Common myeloid progenitor, CD34-positive (primary cell): ENCODE measurements around the gene YWHAQ. TPM values are rescaled to one million over a fixed set of nuclear protein-coding genes. Genes with fewer than 3 reads are reported as not detected.

ENCODE experiments used
- CTCF ChIA-PET: fragments of 350-600 bp; sonication (Branson Sonifier 250); formaldehyde crosslinking; loops from one replicate; lab custom pipeline; 2021; ENCODE audit warnings: antibody characterized with exemption; lab: Charles Lee
- POLR2A ChIA-PET: fragments of 350-600 bp; sonication (Branson Sonifier 250); formaldehyde crosslinking; loops from one replicate; lab custom pipeline; 2021; ENCODE audit warnings: antibody characterized with exemption; lab: Charles Lee
- DNase-seq, 3 donors: peaks; one replicate each; pipeline versions ENCODE4 v3.0.0 to v3.0.0-alpha.2; 2013
- H3K27ac ChIP-seq, 2 experiments: 1 replicate in 1 of 2; 2 replicates in 1 of 2; pipeline ENCODE4 v1.7.0; 2013; ENCODE audit warnings: inconsistent platforms in 2 of 2, low read length in 2 of 2, mild to moderate bottlenecking in 2 of 2, low read depth in 1 of 2, moderate library complexity in 1 of 2; ENCODE audit not compliant: severe bottlenecking in 2 of 2, insufficient read depth in 1 of 2, poor library complexity in 1 of 2
- H3K27me3 ChIP-seq, 5 experiments: replicated peaks in 2 of 5; 1 replicate in 3 of 5; 2 replicates in 2 of 5; pipeline versions ENCODE4 v1.6.1 to v1.7.0; 2013; ENCODE audit warnings: low read length in 4 of 5, mild to moderate bottlenecking in 2 of 5, moderate library complexity in 2 of 5, inconsistent platforms in 1 of 5; ENCODE audit not compliant: insufficient read depth in 5 of 5, control insufficient read depth in 4 of 5
- H3K36me3 ChIP-seq, 4 experiments: 1 replicate in 2 of 4; 2 replicates in 2 of 4; pipeline versions ENCODE4 v1.6.1 to v1.7.0; 2013; ENCODE audit warnings: low read length in 3 of 4, control low read depth in 1 of 4, mild to moderate bottlenecking in 1 of 4; ENCODE audit not compliant: control insufficient read depth in 4 of 4, insufficient read depth in 4 of 4
- H3K4me1 ChIP-seq, 4 experiments: 1 replicate in 3 of 4; 2 replicates in 1 of 4; pipeline versions ENCODE4 v1.6.1 to v1.7.1; 2013; ENCODE audit warnings: low read length in 3 of 4, mild to moderate bottlenecking in 3 of 4, control low read depth in 1 of 4, inconsistent platforms in 1 of 4, moderate library complexity in 1 of 4; ENCODE audit not compliant: control insufficient read depth in 4 of 4, insufficient read depth in 4 of 4; ENCODE audit errors: control extremely low read depth in 1 of 4
- H3K4me3 ChIP-seq, 7 experiments: 1 replicate in 4 of 7; 2 replicates in 3 of 7; pipeline versions ENCODE4 v1.5.1 to v1.7.0; 2013; ENCODE audit warnings: mild to moderate bottlenecking in 7 of 7, low read length in 6 of 7, moderate library complexity in 6 of 7, inconsistent platforms in 2 of 7, low read depth in 2 of 7, control low read depth in 1 of 7; ENCODE audit not compliant: insufficient read depth in 4 of 7, control insufficient read depth in 1 of 7; ENCODE audit errors: extremely low read depth in 1 of 7
- H3K9me3 ChIP-seq, 5 experiments: 1 replicate in 4 of 5; 2 replicates in 1 of 5; pipeline versions ENCODE4 v1.6.1 to v1.7.1; 2013; ENCODE audit warnings: low read length in 4 of 5, mild to moderate bottlenecking in 2 of 5, inconsistent platforms in 1 of 5, low read depth in 1 of 5, moderate library complexity in 1 of 5; ENCODE audit not compliant: control insufficient read depth in 4 of 5, insufficient read depth in 2 of 5; ENCODE audit errors: control extremely low read depth in 1 of 5
- WGBS: methylation state at CpG from one replicate; pipeline ENCODE4 v1.1.5; 2013; ENCODE audit not compliant: insufficient coverage; 5-methylcytosine and 5-hydroxymethylcytosine counted together
- polyA plus RNA-seq: library from polyadenylated mRNA; unstranded; fragments of 120-200 nt; gene quantifications from one replicate; pipeline ENCODE4 v1.2.1, GENCODE V29; 2013

The YWHAQ gene
- polyA plus RNA-seq, result 295 TPM

DNA sequence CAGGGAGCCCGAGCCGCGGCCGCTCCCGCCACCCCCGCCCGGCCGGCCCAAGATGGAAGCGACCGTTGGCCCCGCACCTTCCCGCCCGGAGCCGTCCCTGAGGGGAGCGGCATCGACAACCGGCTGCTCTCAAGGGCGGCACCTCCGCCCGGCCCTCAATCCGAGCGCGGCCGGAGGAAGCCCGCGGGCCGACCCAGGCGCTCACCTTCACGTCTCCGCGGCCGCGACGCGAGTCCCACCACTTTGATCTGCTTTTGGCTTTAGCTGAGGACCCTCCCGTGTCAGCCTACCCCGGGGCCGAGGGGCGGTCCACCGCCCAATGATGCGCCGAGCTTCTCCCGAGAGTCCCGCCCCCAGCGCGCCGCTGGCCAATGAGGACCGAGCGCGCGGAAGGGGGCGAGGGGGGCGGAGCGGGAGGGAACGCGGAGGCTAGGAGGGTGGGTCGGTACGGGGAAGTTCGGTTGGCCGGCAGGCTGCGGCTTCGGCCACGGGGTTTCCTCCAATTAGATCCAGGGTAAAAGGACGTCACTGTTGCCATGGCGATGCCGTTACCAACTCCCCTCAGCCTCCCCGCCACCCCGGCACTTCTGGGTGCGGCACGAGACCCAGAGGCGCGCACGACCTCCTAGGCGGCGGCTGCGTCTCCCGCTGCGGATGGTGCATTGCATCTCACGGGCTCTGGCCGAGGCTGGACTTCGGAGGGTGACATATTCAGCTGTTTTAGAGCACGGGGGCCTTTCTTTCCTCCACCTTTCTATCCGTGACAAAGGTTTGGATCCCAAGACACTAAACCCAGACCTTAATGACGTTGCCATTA is at the start of gene YWHAQ:
TSS of gene YWHAQ (minus strand) at position 262 of the 817 bp plus-strand sequence. CDS start 545 bp downstream, outside the sequence.
- H3K4me3 ChIP-seq, result peak within 1 kb of the TSS; percentile 89 to 98 (median 96)
- H3K4me1 ChIP-seq, result peaks cover 14 to 36% (median 26%) of the 10 kb centered on the region in 4 experiments
- H3K36me3 ChIP-seq, result peaks cover 5 to 31% (median 12%) of the 10 kb centered on the region in 4 experiments
- POLR2A ChIA-PET, result interaction anchor here (0.6 to 1.7 kb wide), 9 partner anchors 11 to 717 kb away, joined by 3 to 15 read pairs (median 3); partner anchors contain the start of gene ADAM17
- CTCF ChIA-PET, result interaction anchor here (0.6 to 2.2 kb wide), 5 partner anchors 14 to 426 kb away, joined by 3 to 7 read pairs (median 3); no protein-coding TSS in a partner anchor
- no peaks in the 10 kb centered on the region for H3K27me3 ChIP-seq
- under 1% methylated on average over 56 of the region's 84 CpGs for WGBS
- DNase-seq, result peak; percentile 99
- H3K9me3 ChIP-seq, result no peaks in the 10 kb centered on the region
- H3K27ac ChIP-seq, result peak within 1 kb of the TSS; percentile 87 to 89

- no peaks in the 10 kb centered on the region for H3K27me3 ChIP-seq
- no peaks in the 10 kb centered on the region for H3K9me3 ChIP-seq
- CTCF ChIA-PET, result no interaction called here
- H3K4me1 ChIP-seq, result peaks cover 8 to 25% (median 22%) of the 10 kb centered on the region in 4 experiments
- H3K27ac ChIP-seq, result peak overlapping the region in 1 of 2 experiments; percentile 66
- DNase-seq, result no peak
- POLR2A ChIA-PET, result no interaction called here
- H3K36me3 ChIP-seq, result no peaks in the 10 kb centered on the region
- no peak overlapping the region for H3K4me3 ChIP-seq
- WGBS, result 100% methylated on average over 2 of the region's 2 CpGs
Observed at GRCh38 chr2:9680082-9680481, 49.3 kb upstream of the YWHAQ start.

- Histone ChIP-seq H3K27me3 (no peaks in the 10 kb centered on the region), H3K4me1 (peaks cover 8 to 25% (median 22%) of the 10 kb centered on the region in 4 experiments), H3K27ac (no peak overlapping the region), H3K4me3 (no peak overlapping the region), H3K9me3 (no peaks in the 10 kb centered on the region), H3K36me3 (no peaks in the 10 kb centered on the region)
- CTCF ChIA-PET, result interaction anchor here (1.4 kb wide), 1 partner anchor 61 kb away, joined by 3 read pairs; no protein-coding TSS in a partner anchor
- 96% methylated on average over 2 of the region's 2 CpGs for WGBS
- POLR2A ChIA-PET, result no interaction called here
- DNase-seq, result no peak
Observed at GRCh38 chr2:9679218-9679617, 48.4 kb upstream of the YWHAQ start.

- ChIA-PET POLR2A (no interaction called here), CTCF (interaction anchor here (0.8 to 1.4 kb wide), 2 partner anchors 12 to 62 kb away, joined by 3 read pairs; no protein-coding TSS in a partner anchor)
- Histone ChIP-seq H3K4me3 (no peak overlapping the region), H3K9me3 (no peaks in the 10 kb centered on the region), H3K36me3 (no peaks in the 10 kb centered on the region), H3K27me3 (no peaks in the 10 kb centered on the region), H3K4me1 (peaks cover 8 to 25% (median 22%) of the 10 kb centered on the region in 4 experiments), H3K27ac (no peak overlapping the region)
- peak in 2 of 3 donors; percentile 60 to 68 for DNase-seq
- WGBS, result 39% methylated on average over 6 of the region's 10 CpGs
Observed at GRCh38 chr2:9678544-9678943, 47.7 kb upstream of the YWHAQ start.

DNA sequence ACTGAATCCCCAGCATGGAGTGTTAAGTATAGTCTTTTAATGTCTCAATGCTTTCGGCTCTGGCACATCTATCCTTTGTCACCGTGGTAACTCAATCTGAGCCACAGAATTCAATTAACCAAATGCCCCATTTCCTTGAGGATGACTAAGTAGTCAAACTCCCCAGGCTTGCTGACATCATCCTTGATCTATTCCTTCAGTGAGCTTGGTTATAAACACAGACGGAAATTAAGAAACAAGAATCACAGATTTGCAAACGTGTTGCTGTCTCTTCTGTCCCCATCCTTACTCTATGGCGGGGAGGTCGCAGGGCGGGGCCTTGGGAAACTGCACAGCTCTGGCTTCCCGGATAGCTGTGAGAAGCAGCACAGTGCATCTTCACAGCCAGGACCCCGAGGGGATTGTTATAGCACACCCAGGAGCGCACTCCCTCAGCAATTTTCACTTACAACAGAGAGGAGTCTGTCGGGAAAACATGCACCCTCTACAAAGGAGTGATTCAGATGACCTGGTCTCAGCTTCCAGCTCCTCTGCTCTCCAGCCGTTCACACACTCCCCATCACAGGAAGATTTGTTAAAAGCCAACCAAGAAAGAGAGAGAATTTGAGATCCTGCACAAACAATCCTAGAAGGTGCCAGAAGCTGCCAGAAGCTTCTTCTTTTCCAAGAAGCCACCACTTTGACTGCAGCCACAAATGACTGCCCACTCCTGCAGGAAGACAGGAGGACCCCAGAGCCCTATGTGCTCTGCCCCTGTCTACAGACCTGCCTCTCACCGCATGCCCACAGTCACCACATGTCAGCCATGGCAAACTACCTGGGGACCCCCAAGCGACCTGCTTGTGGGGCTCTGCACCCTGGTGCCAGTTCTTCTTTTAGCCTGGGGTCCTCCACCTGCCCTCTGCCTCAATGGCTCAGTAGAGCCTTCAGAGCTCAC is 44.9 kb upstream of the YWHAQ start:
- no peaks in the 10 kb centered on the region for H3K27me3 ChIP-seq
- H3K4me3 ChIP-seq, result no peak overlapping the region
- DNase-seq, result no peak
- WGBS, result 91% methylated on average over 12 of the region's 14 CpGs
- POLR2A ChIA-PET, result no interaction called here
- CTCF ChIA-PET, result interaction anchor here (1.0 to 1.4 kb wide), 3 partner anchors 10 to 18 kb away, joined by 3 read pairs; no protein-coding TSS in a partner anchor
- peaks cover 5 to 12% (median 9%) of the 10 kb centered on the region in 4 experiments for H3K4me1 ChIP-seq
- no peaks in the 10 kb centered on the region for H3K36me3 ChIP-seq
- H3K9me3 ChIP-seq, result no peaks in the 10 kb centered on the region
- H3K27ac ChIP-seq, result no peak overlapping the region

DNA sequence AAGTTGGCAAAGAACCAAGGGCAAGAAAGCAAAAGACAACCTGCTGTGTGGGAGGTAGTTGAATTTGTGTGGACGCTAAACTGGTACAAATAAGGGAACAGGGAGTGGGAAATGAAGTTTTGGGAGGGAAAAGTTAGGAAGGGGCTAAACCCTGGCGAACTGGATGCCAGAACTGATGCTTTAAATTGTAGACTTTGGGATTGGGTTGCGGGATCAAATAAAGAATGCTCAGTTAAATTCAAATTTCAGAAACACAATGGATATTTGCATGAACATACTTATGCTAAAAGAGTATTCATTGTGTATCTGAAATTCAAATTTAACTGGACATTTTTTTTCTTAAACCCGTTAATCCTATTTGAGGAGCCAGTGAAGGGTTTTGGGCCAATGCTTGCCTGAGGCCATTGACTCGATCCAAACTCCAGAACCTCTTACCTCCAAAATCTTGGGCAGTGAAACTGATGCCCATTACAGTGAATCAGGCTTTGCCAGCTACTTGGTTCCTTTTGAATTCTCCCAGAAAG is 44.2 kb upstream of the YWHAQ start:
- DNase-seq, result no peak
- ChIA-PET CTCF (interaction anchor here (1.4 kb wide), 1 partner anchor 17 kb away, joined by 3 read pairs; no protein-coding TSS in a partner anchor), POLR2A (no interaction called here)
- Histone ChIP-seq H3K27ac (no peak overlapping the region), H3K9me3 (no peaks in the 10 kb centered on the region), H3K4me1 (peaks cover 0 to 5% (median 2%) of the 10 kb centered on the region in 4 experiments), H3K27me3 (no peaks in the 10 kb centered on the region), H3K4me3 (no peak overlapping the region), H3K36me3 (no peaks in the 10 kb centered on the region)
- 90% methylated on average over 4 of the region's 5 CpGs for WGBS
